H1 (cell line): ENCODE data around the gene ZACN. TPM values are rescaled to one million over a fixed set of nuclear protein-coding genes. Genes with fewer than 3 reads are reported as not detected.

Source experiments
- CTCF ChIA-PET: fragments of 300-600 bp; sonication (Branson Sonifier 250); formaldehyde crosslinking; loops from one replicate; lab custom pipeline; 2021; ENCODE audit not compliant: partially characterized antibody; lab: Charles Lee
- POLR2A ChIA-PET: fragments of 300-600 bp; sonication (Branson Sonifier 250); formaldehyde crosslinking; loops from one replicate; lab custom pipeline; 2021; ENCODE audit warnings: inconsistent platforms; ENCODE audit not compliant: partially characterized antibody; lab: Charles Lee
- DNase-seq, 2 experiments: peaks; one replicate each; pipeline versions ENCODE4 v3.0.0 to v3.0.0-alpha.2; 2010 to 2022; ENCODE audit warnings: low spot score in 2 of 2, low read depth in 1 of 2, mixed read lengths in 1 of 2
- FAIRE-seq: peaks from 2 replicates; lab custom pipeline; 2011; peaks lifted over from hg19 to GRCh38; lab: Jason Lieb, UNC
- H2AFZ ChIP-seq: 2 replicates; pipeline ENCODE4 v1.8.1; 2012; ENCODE audit warnings: low read length, inconsistent platforms
- H2AK5ac ChIP-seq: 2 replicates; pipeline ENCODE4 v1.6.1; 2013; ENCODE audit warnings: low read depth, low read length
- H2BK120ac ChIP-seq: replicated peaks from 2 replicates; pipeline ENCODE3; 2013; ENCODE audit warnings: low read depth, low read length, inconsistent platforms
- H2BK12ac ChIP-seq: 2 replicates; pipeline ENCODE4 v1.6.1; 2013; ENCODE audit warnings: low read depth, low read length
- H2BK15ac ChIP-seq: 2 replicates; pipeline ENCODE4 v1.6.1; 2013; ENCODE audit warnings: low read length
- H2BK20ac ChIP-seq: 2 replicates; pipeline ENCODE4 v1.6.1; 2013; ENCODE audit warnings: low read length
- H2BK5ac ChIP-seq: 2 replicates; pipeline ENCODE4 v1.6.1; 2013; ENCODE audit warnings: low read depth, low read length
- H3K14ac ChIP-seq: 2 replicates; pipeline ENCODE4 v1.6.1; 2013; ENCODE audit warnings: inconsistent platforms; ENCODE audit not compliant: insufficient read length
- H3K18ac ChIP-seq: 2 replicates; pipeline ENCODE4 v1.6.1; 2013; ENCODE audit warnings: low read length; ENCODE audit errors: extremely low read depth
- H3K23ac ChIP-seq: 2 replicates; pipeline ENCODE4 v1.6.1; 2013; ENCODE audit warnings: inconsistent platforms; ENCODE audit not compliant: insufficient read length
- H3K23me2 ChIP-seq: 2 replicates; pipeline ENCODE4 v1.6.1; 2013; ENCODE audit warnings: low read depth, low read length
- H3K27ac ChIP-seq: 2 replicates; pipeline ENCODE4 v1.6.1; 2011; ENCODE audit warnings: low read depth, low read length, inconsistent platforms
- H3K27me3 ChIP-seq, 4 experiments: replicated peaks in 1 of 4; 1 replicate in 1 of 4; 2 replicates in 3 of 4; pipeline versions ENCODE4 v1.6.1 to v1.8.1; 2011 to 2013; ENCODE audit warnings: low read length in 3 of 4, mild to moderate bottlenecking in 3 of 4, inconsistent platforms in 2 of 4, mixed read lengths in 2 of 4, moderate library complexity in 1 of 4; ENCODE audit not compliant: control insufficient read depth in 3 of 4, insufficient read depth in 3 of 4; ENCODE audit errors: extremely low read depth in 1 of 4
- H3K36me3 ChIP-seq, 4 experiments: 2 replicates each; pipeline versions ENCODE4 v1.6.1 to v1.8.1; 2011 to 2013; ENCODE audit warnings: mild to moderate bottlenecking in 4 of 4, low read length in 3 of 4, moderate library complexity in 2 of 4, control low read depth in 1 of 4, inconsistent platforms in 1 of 4; ENCODE audit not compliant: insufficient read depth in 4 of 4, control insufficient read depth in 2 of 4
- H3K4ac ChIP-seq: replicated peaks from 2 replicates; pipeline ENCODE3; 2013; ENCODE audit warnings: low read length, low read depth, mixed read lengths, inconsistent platforms; ENCODE audit not compliant: insufficient read length
- H3K4me1 ChIP-seq, 4 experiments: replicated peaks in 1 of 4; 1 replicate in 1 of 4; 2 replicates in 3 of 4; pipeline versions ENCODE4 v1.6.1 to v1.8.1; 2011 to 2013; ENCODE audit warnings: low read length in 3 of 4, inconsistent platforms in 2 of 4, mixed read lengths in 1 of 4; ENCODE audit not compliant: insufficient read depth in 4 of 4, control insufficient read depth in 3 of 4
- H3K4me2 ChIP-seq, 2 experiments: 2 replicates each; pipeline versions ENCODE4 v1.6.1 to v1.8.1; 2011 to 2013; ENCODE audit warnings: low read depth in 2 of 2, low read length in 2 of 2, control low read depth in 1 of 2, inconsistent platforms in 1 of 2, mild to moderate bottlenecking in 1 of 2; ENCODE audit not compliant: insufficient read depth in 1 of 2
- H3K4me3 ChIP-seq, 4 experiments: fragments of 200-600, 300-600 bp in 1 of 4; sonication (generic), shearing (Covaris generic), sonication (Bioruptor Twin) in 1 of 4; 2 replicates each; pipeline versions ENCODE4 v1.5.1 to v1.8.1; 2011 to 2016; ENCODE audit warnings: low read length in 4 of 4, low read depth in 3 of 4, control low read depth in 2 of 4, inconsistent platforms in 2 of 4, mild to moderate bottlenecking in 2 of 4, mixed read lengths in 1 of 4, moderate library complexity in 1 of 4; ENCODE audit not compliant: insufficient read depth in 2 of 4; ENCODE audit errors: extremely low read depth in 1 of 4
- H3K56ac ChIP-seq: replicated peaks from 2 replicates; pipeline ENCODE3; 2013; ENCODE audit warnings: low read depth, mild to moderate bottlenecking, mixed read lengths, low read length, inconsistent platforms; ENCODE audit not compliant: insufficient read length
- H3K79me1 ChIP-seq: 2 replicates; pipeline ENCODE4 v1.6.1; 2013; ENCODE audit warnings: low read depth, low read length, control low read depth
- H3K79me2 ChIP-seq, 2 experiments: 2 replicates each; pipeline versions ENCODE4 v1.6.1 to v1.8.1; 2012 to 2013; ENCODE audit warnings: low read length in 2 of 2, mild to moderate bottlenecking in 2 of 2, inconsistent platforms in 1 of 2; ENCODE audit not compliant: insufficient read depth in 2 of 2, control insufficient read depth in 1 of 2
- H3K9ac ChIP-seq, 4 experiments: replicated peaks in 1 of 4; 1 replicate in 1 of 4; 2 replicates in 3 of 4; pipeline versions ENCODE4 v1.6.1 to v1.8.1; 2011 to 2013; ENCODE audit warnings: low read depth in 3 of 4, low read length in 3 of 4, control low read depth in 2 of 4, mild to moderate bottlenecking in 2 of 4, moderate library complexity in 2 of 4, inconsistent platforms in 1 of 4; ENCODE audit errors: extremely low read depth in 1 of 4
- H3K9me3 ChIP-seq, 2 experiments: 2 replicates each; pipeline versions ENCODE4 v1.6.1 to v1.8.1; 2012 to 2013; ENCODE audit warnings: mild to moderate bottlenecking in 2 of 2, moderate library complexity in 2 of 2, control low read depth in 1 of 2, inconsistent platforms in 1 of 2, low read depth in 1 of 2, low read length in 1 of 2, mixed read lengths in 1 of 2; ENCODE audit not compliant: insufficient read depth in 2 of 2
- H4K20me1 ChIP-seq, 2 experiments: replicated peaks in 1 of 2; 2 replicates each; pipeline versions ENCODE3 to v1.8.1; 2011 to 2013; ENCODE audit warnings: inconsistent platforms in 2 of 2, low read length in 2 of 2, mild to moderate bottlenecking in 1 of 2; ENCODE audit not compliant: insufficient read depth in 2 of 2, control insufficient read depth in 1 of 2
- H4K5ac ChIP-seq: 2 replicates; pipeline ENCODE4 v1.6.1; 2013; ENCODE audit warnings: low read length, low read depth, mixed read lengths, inconsistent platforms; ENCODE audit not compliant: insufficient read length
- H4K8ac ChIP-seq: 2 replicates; pipeline ENCODE4 v1.8.0; 2013; ENCODE audit warnings: mild to moderate bottlenecking, moderate library complexity, low read length, inconsistent platforms; ENCODE audit not compliant: insufficient read depth; ENCODE audit errors: extremely low read depth
- H4K91ac ChIP-seq: replicated peaks from 2 replicates; pipeline ENCODE3; 2013; ENCODE audit warnings: low read length, mixed read lengths, inconsistent platforms; ENCODE audit not compliant: insufficient read length
- CEBPB ChIP-seq: IDR thresholded peaks from 2 replicates; pipeline ENCODE4 v1.6.1; 2012; ENCODE audit warnings: low read depth, low read length
- FOSL1 ChIP-seq: IDR thresholded peaks from 2 replicates; pipeline ENCODE4 v1.6.1; 2011; ENCODE audit warnings: mild to moderate bottlenecking, low read depth, low read length, moderate library complexity; ENCODE audit not compliant: insufficient read depth
- HDAC6 ChIP-seq: IDR thresholded peaks from one replicate; pipeline ENCODE4 v1.7.1; 2012; ENCODE audit warnings: low read depth, mild to moderate bottlenecking, inconsistent platforms, low read length, moderate library complexity
- KDM1A ChIP-seq: fragments of 200-600, 300-600 bp; sonication (generic); IDR thresholded peaks from 2 replicates; pipeline ENCODE4 v1.7.1; 2016; ENCODE audit warnings: mild to moderate bottlenecking, low read length, borderline replicate concordance
- RXRA ChIP-seq: IDR thresholded peaks from 2 replicates; pipeline ENCODE4 v1.6.1; 2011; ENCODE audit warnings: low read depth, mild to moderate bottlenecking, low read length, moderate library complexity; ENCODE audit not compliant: insufficient read depth
- SIN3A ChIP-seq, 2 experiments: IDR thresholded peaks in 1 of 2; conservative IDR thresholded peaks in 1 of 2; 2 replicates each; pipeline ENCODE4 v1.6.1; 2011 to 2012; ENCODE audit warnings: low read length in 2 of 2, improper control_type of control experiment in 1 of 2, low read depth in 1 of 2, mild to moderate bottlenecking in 1 of 2
- SP1 ChIP-seq: IDR thresholded peaks from 2 replicates; pipeline ENCODE4 v1.6.1; 2011; ENCODE audit warnings: low read depth, low read length
- TAF7 ChIP-seq: optimal IDR thresholded peaks from 2 replicates; pipeline ENCODE3; 2011; ENCODE audit warnings: low read depth, mild to moderate bottlenecking, inconsistent platforms, low read length, moderate library complexity, borderline replicate concordance
- TBP ChIP-seq: IDR thresholded peaks from 2 replicates; pipeline ENCODE4 v1.6.1; 2011; ENCODE audit warnings: low read depth, low read length, improper control_type of control experiment
- ZNF274 ChIP-seq: IDR thresholded peaks from 2 replicates; pipeline ENCODE4 v1.7.0; 2012; ENCODE audit warnings: low read length, borderline replicate concordance; ENCODE audit errors: extremely low read depth
- WGBS, 2 experiments: shearing (Covaris generic) in 1 of 2; methylation state at CpG; one replicate each; pipeline versions ENCODE4 v1.1.6 to v1.1.7; 2013 to 2015; ENCODE audit warnings: low lambda C conversion rate in 2 of 2, mixed read lengths in 2 of 2, inconsistent platforms in 1 of 2, low coverage in 1 of 2, missing lambda C conversion rate in 1 of 2; ENCODE audit not compliant: insufficient replicate concordance in 2 of 2, insufficient coverage in 1 of 2, insufficient read length in 1 of 2; ENCODE audit errors: extremely low coverage in 1 of 2, missing lambda C conversion rate in 1 of 2; 5-methylcytosine and 5-hydroxymethylcytosine counted together
- polyA plus RNA-seq, 7 experiments: library from polyadenylated mRNA; depleted of rRNA in 3 of 7; stranded (reverse) in 5 of 7; unstranded in 2 of 7; fragments of >200 nt in 5 of 7; fragments of 200-250 nt in 2 of 7; gene quantifications; 1 replicate in 5 of 7; 2 replicates in 1 of 7; 4 replicates in 1 of 7; pipeline versions ENCODE4 v1.2.1 to v1.2.3, GENCODE V29; 2011 to 2013; ENCODE audit warnings: missing spikeins in 2 of 7, mixed read lengths in 2 of 7
- total RNA-seq: library from RNA; stranded (reverse); fragmentation: NEBNext Ultra II Directional; extraction: Animal tissue kit (Norgen Biotek cat#: 25700); gene quantifications from 2 replicates; pipeline ENCODE4 v1.2.1, GENCODE V29; 2021

The ZACN gene
- total and polyA plus RNA-seq, 2 of the 8 experiments (the other 6 are each of a cell fraction or from before 2014, with no cell fraction given), result 0.26 TPM; not detected in 1

- no peak overlapping the region for H3K4ac ChIP-seq
- H3K4me2 ChIP-seq, result no peak overlapping the region
- no peak for FAIRE-seq
- H3K4me3 ChIP-seq, result no peak overlapping the region
- no peaks in the 10 kb centered on the region for H3K79me2 ChIP-seq
- ChIA-PET POLR2A (interaction anchor here (1.2 kb wide), 1 partner anchor 36 kb away, joined by 3 read pairs; the partner anchor contains the start of gene ZACN), CTCF (interaction anchor here (0.7 to 41.5 kb wide), 12 partner anchors 9 to 164 kb away, joined by 3 to 778 read pairs (median 4); partner anchors contain the start of genes EXOC7 and FOXJ1)
- H2AK5ac ChIP-seq, result no peak overlapping the region
- H4K5ac ChIP-seq, result no peak overlapping the region
- no peak overlapping the region for H3K9ac ChIP-seq
- no peak overlapping the region for H3K18ac ChIP-seq
- H2BK15ac ChIP-seq, result no peak overlapping the region
- no peaks in the 10 kb centered on the region for H3K36me3 ChIP-seq
- no peak overlapping the region for H3K14ac ChIP-seq
- H3K27ac ChIP-seq, result no peak overlapping the region
- no peak overlapping the region for H2BK120ac ChIP-seq
- H3K4me1 ChIP-seq, result peaks cover 1 to 8% (median 5%) of the 10 kb centered on the region in 4 experiments; a peak in 5 of 7 replicates
- no peaks in the 10 kb centered on the region for H3K9me3 ChIP-seq
- H4K20me1 ChIP-seq, result no peaks in the 10 kb centered on the region
- H3K23ac ChIP-seq, result no peak overlapping the region
- H3K23me2 ChIP-seq, result peaks cover 2% of the 10 kb centered on the region; the same call in 1 of the 2 replicates
- TF ChIP-seq KDM1A (no peak), SP1 (no peak), ZNF274 (no peak), SIN3A (conservative IDR thresholded peaks at IDR 0.05 in 1 of 2, IDR thresholded peaks at IDR 0.05 in 1 of 2; ENCODE audit: low read depth in 1 of 2, low read length in 2 of 2) (no peak), FOSL1 (no peak), TBP (no peak), TAF7 (no peak), HDAC6 (no peak), CEBPB (no peak), RXRA (no peak)
- H2BK5ac ChIP-seq, result no peak overlapping the region
- H4K91ac ChIP-seq, result no peak overlapping the region
- no peaks in the 10 kb centered on the region for H3K79me1 ChIP-seq
- 92% methylated on average over 7 of the region's 7 CpGs; no CpG with 5 or more reads in 1 of the 2 experiments for WGBS, 2 experiments
- H4K8ac ChIP-seq, result no peak overlapping the region
- H3K56ac ChIP-seq, result no peak overlapping the region
- H2BK20ac ChIP-seq, result no peak overlapping the region
- H2BK12ac ChIP-seq, result no peak overlapping the region
- no peak for DNase-seq
- H3K27me3 ChIP-seq, result no peaks in the 10 kb centered on the region; a peak in 1 of 7 replicates
- H2AFZ ChIP-seq, result no peak overlapping the region
Measured at GRCh38 chr17:76115138-76115754, 36.3 kb downstream of the ZACN start.
